Smooth muscle cell (in vitro differentiated cells): ENCODE results near the gene SCG5. TPM values are rescaled to one million over a fixed set of nuclear protein-coding genes. Genes with fewer than 3 reads are reported as not detected.

ENCODE experiments used
- DNase-seq: peaks from one replicate; lab custom pipeline; 2025; ENCODE audit not compliant: unreplicated experiment; lab: John Stamatoyannopoulos, UW
- H2AFZ ChIP-seq: fragments of 200-600 bp; sonication (generic); 2 replicates; pipeline ENCODE4 v1.6.0; 2016; ENCODE audit warnings: antibody characterized with exemption, low read depth, mild to moderate bottlenecking
- H3F3A ChIP-seq: fragments of 200-600 bp; sonication (generic); 2 replicates; pipeline ENCODE4 v1.6.0; 2017; ENCODE audit warnings: antibody characterized with exemption, low read depth
- H3K27ac ChIP-seq: fragments of 200-600 bp; sonication (generic); 2 replicates; pipeline ENCODE4 v1.5.1; 2016; ENCODE audit warnings: low read depth, mild to moderate bottlenecking
- H3K27me3 ChIP-seq: fragments of 200-600 bp; sonication (generic); 2 replicates; pipeline ENCODE4 v1.6.1; 2016; ENCODE audit warnings: low read depth, mild to moderate bottlenecking
- H3K36me3 ChIP-seq: fragments of 200-600 bp; sonication (generic); 2 replicates; pipeline ENCODE4 v1.5.1; 2016; ENCODE audit warnings: low read depth
- H3K4me1 ChIP-seq: fragments of 200-600 bp; sonication (generic); 2 replicates; pipeline ENCODE4 v1.5.1; 2016; ENCODE audit warnings: low read depth
- H3K4me2 ChIP-seq: fragments of 200-600 bp; sonication (generic); 2 replicates; pipeline ENCODE4 v1.6.0; 2016; ENCODE audit warnings: mild to moderate bottlenecking
- H3K4me3 ChIP-seq: fragments of 200-600 bp; sonication (generic); 2 replicates; pipeline ENCODE4 v1.5.1; 2016; ENCODE audit warnings: mild to moderate bottlenecking
- H3K79me2 ChIP-seq: fragments of 200-600 bp; sonication (generic); 2 replicates; pipeline ENCODE4 v1.6.0; 2016; ENCODE audit warnings: low read depth, mild to moderate bottlenecking
- H3K9ac ChIP-seq: fragments of 200-600 bp; sonication (generic); 2 replicates; pipeline ENCODE4 v1.6.0; 2016; ENCODE audit warnings: low read depth
- H3K9me3 ChIP-seq: fragments of 200-600 bp; sonication (generic); replicated peaks from 2 replicates; pipeline ENCODE4 v1.5.1; 2016; ENCODE audit warnings: low read depth
- H4K20me1 ChIP-seq: fragments of 200-600 bp; sonication (generic); 2 replicates; pipeline ENCODE4 v1.6.0; 2016; ENCODE audit warnings: low read depth
- WGBS: methylation state at CpG from one replicate; pipeline ENCODE4 v1.1.7; 2016; ENCODE audit warnings: low lambda C conversion rate; 5-methylcytosine and 5-hydroxymethylcytosine counted together
- polyA plus RNA-seq: library from polyadenylated mRNA; unstranded; fragments of >200 nt; fragmentation: Nextera tagmentation; extraction: Ambion mirVana; gene quantifications from 2 replicates; pipeline ENCODE4 v1.2.1, GENCODE V29; 2016
- total RNA-seq: library from RNA; depleted of rRNA; stranded (reverse); fragments of >200 nt; gene quantifications from 2 replicates; pipeline ENCODE4 v1.2.3, GENCODE V29; 2014
- TF ChIP-seq, protein P1 (sequence below): fragments of 200-600 bp; sonication (generic); IDR thresholded peaks from 2 replicates; pipeline ENCODE4 v1.5.1; 2017; ENCODE audit warnings: borderline replicate concordance, mild to moderate bottlenecking, antibody characterized with exemption; ENCODE audit not compliant: insufficient read depth, poor library complexity, severe bottlenecking

Gene SCG5
- total and polyA plus RNA-seq, 2 experiments from 2014 or later = 34.7 to 37.2 TPM

DNA sequence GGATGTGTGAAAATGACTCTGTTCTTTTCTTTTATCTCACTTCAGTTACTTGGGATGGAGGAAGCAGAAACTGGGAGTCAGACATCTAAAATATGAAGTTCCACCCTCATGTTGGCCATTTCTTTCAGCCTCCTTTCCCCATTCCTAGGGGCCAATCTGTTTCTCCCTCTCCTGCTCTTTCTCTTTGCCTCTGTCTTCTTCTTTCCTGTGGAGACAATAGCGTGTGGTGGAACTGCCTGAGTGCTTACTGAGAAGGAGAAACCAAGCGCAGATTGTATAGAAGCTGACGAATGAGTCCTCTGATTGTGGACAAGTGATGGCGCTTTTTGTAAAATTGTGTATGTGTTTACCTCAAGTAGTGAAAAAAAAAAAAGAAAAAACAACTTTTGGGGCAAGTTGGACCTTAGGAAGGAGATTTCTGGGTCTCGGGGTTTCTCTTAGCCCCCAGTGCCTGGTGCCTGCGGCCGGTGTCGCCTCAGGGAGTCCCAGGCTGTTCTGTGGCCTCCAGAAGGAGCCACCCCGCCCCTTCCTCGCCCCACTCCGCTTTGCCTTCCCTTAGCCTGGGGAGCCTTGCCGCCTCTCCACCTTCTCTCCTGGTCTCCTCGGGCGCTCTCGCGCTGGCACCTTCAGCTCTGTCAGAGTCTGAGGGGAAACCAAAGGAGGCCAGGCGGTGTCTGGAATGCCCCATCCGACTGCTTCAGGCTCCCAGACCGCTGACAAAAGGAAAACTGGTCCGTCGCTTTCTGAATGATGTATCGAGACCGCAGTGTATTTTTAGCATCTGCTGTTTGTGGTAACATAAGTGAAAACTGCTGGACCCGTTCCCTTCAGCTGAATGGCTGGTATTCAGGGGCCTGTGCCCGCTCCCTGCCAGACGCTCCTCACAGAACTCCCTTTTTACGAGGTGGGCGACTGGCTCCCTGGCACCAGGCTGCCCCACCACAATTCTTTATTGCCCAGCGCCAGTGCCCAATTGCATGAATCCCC is 30.1 kb downstream of the SCG5 start:
- Histone ChIP-seq H3K9me3 (no peaks in the 10 kb centered on the region), H4K20me1 (no peaks in the 10 kb centered on the region), H3K4me2 (no peak overlapping the region), H3K27me3 (no peaks in the 10 kb centered on the region), H3K27ac (no peak overlapping the region), H3F3A (no peaks in the 10 kb centered on the region), H3K9ac (no peak overlapping the region), H3K4me1 (peaks cover 13% of the 10 kb centered on the region), H3K36me3 (no peaks in the 10 kb centered on the region), H3K4me3 (no peak overlapping the region), H2AFZ (no peak overlapping the region), H3K79me2 (no peaks in the 10 kb centered on the region)
- 94% methylated on average over 29 of the region's 29 CpGs for WGBS
- no peak for DNase-seq
- TF ChIP-seq, protein P1, sequence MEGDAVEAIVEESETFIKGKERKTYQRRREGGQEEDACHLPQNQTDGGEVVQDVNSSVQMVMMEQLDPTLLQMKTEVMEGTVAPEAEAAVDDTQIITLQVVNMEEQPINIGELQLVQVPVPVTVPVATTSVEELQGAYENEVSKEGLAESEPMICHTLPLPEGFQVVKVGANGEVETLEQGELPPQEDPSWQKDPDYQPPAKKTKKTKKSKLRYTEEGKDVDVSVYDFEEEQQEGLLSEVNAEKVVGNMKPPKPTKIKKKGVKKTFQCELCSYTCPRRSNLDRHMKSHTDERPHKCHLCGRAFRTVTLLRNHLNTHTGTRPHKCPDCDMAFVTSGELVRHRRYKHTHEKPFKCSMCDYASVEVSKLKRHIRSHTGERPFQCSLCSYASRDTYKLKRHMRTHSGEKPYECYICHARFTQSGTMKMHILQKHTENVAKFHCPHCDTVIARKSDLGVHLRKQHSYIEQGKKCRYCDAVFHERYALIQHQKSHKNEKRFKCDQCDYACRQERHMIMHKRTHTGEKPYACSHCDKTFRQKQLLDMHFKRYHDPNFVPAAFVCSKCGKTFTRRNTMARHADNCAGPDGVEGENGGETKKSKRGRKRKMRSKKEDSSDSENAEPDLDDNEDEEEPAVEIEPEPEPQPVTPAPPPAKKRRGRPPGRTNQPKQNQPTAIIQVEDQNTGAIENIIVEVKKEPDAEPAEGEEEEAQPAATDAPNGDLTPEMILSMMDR = no peak

DNA sequence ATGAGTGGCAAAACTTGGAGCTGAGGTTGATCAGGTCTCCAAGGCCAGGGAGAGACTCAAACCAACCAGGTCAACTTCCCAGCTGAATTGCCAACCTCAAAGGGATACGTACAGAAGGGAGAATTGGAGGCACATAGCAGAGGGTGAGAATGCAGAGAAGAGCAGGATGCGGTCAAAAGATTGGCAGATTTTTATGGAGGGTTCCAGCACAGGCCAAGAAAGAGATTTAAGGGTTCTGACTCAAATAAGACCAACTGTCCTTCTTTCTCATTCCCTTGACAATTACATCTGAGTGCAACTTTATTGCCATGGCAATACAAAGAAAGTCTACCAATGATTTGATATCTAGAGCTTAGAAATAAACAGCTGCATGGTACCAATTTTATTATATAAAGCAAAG is 33.2 kb downstream of the SCG5 start:
- no peak overlapping the region for H3K27ac ChIP-seq
- H3K9ac ChIP-seq = no peak overlapping the region
- H3F3A ChIP-seq = no peaks in the 10 kb centered on the region
- TF ChIP-seq, protein P1 = no peak
- no peaks in the 10 kb centered on the region for H4K20me1 ChIP-seq
- peaks cover 18% of the 10 kb centered on the region for H3K4me1 ChIP-seq
- no peak overlapping the region for H2AFZ ChIP-seq
- no peak for DNase-seq
- 95% methylated on average over 2 of the region's 2 CpGs for WGBS
- no peak overlapping the region for H3K4me2 ChIP-seq
- no peaks in the 10 kb centered on the region for H3K36me3 ChIP-seq
- no peak overlapping the region for H3K4me3 ChIP-seq
- H3K9me3 ChIP-seq = no peaks in the 10 kb centered on the region
- no peaks in the 10 kb centered on the region for H3K27me3 ChIP-seq
- H3K79me2 ChIP-seq = no peaks in the 10 kb centered on the region

DNA sequence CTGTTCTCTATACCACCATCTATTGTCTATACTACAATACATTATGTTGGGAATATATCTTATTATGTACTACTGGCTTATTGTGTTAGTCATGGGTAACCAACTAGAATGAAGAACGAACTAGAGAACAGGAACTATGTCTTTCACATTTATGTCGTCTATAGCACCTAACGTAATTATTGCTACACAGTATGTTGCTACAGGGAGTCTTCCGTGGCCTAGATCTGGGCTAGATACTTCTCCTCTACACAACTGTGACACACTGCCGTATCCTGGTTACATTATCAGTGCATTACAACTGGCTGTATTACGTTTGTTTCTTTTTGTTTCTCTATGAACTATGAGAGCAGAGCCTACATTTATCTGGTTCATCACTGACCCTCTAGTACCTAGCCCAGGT is 34.0 kb downstream of the SCG5 start:
- 78% methylated on average over 6 of the region's 6 CpGs for WGBS
- H3F3A ChIP-seq = no peaks in the 10 kb centered on the region
- TF ChIP-seq, protein P1 = no peak
- H3K4me1 ChIP-seq = peaks cover 10% of the 10 kb centered on the region
- no peaks in the 10 kb centered on the region for H3K36me3 ChIP-seq
- H3K9me3 ChIP-seq = no peaks in the 10 kb centered on the region
- H3K79me2 ChIP-seq = no peaks in the 10 kb centered on the region
- no peak overlapping the region for H3K9ac ChIP-seq
- H3K27me3 ChIP-seq = no peaks in the 10 kb centered on the region
- H3K4me3 ChIP-seq = no peak overlapping the region
- no peak overlapping the region for H3K27ac ChIP-seq
- no peak overlapping the region for H2AFZ ChIP-seq
- no peak overlapping the region for H3K4me2 ChIP-seq
- DNase-seq = no peak
- no peaks in the 10 kb centered on the region for H4K20me1 ChIP-seq

DNA sequence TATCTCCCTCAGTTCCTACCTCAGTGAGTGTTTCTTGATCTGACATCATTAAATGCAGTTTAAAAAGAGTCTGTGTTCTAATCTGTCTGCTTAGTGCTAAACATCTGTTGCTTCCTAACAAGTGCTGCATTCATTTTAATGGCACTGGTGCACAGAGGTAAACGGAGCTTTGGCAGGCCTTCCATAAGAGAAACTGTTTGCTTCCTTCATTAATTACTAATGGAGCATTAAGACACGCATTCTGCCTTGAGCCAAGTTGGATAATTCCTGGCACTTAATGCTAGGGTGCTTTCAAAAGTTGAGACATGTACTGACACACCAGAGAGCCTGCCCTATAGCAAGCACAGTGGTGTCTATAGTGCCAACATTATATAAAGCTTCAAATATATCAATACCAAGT is 34.7 kb downstream of the SCG5 start:
- H3K4me3 ChIP-seq = no peak overlapping the region
- H2AFZ ChIP-seq = no peak overlapping the region
- no peaks in the 10 kb centered on the region for H3K27me3 ChIP-seq
- H3K4me2 ChIP-seq = no peak overlapping the region
- H3K27ac ChIP-seq = no peak overlapping the region
- DNase-seq = no peak
- H3K9me3 ChIP-seq = no peaks in the 10 kb centered on the region
- H3K9ac ChIP-seq = no peak overlapping the region
- WGBS = 69% methylated on average over 2 of the region's 2 CpGs
- TF ChIP-seq, protein P1 = no peak
- no peaks in the 10 kb centered on the region for H3K36me3 ChIP-seq
- H3K79me2 ChIP-seq = no peaks in the 10 kb centered on the region
- H3K4me1 ChIP-seq = peaks cover 9% of the 10 kb centered on the region
- no peaks in the 10 kb centered on the region for H4K20me1 ChIP-seq
- H3F3A ChIP-seq = no peaks in the 10 kb centered on the region
